ENCODE results near the gene LTBP4. TPM values are rescaled to one million over a fixed set of nuclear protein-coding genes. Genes with fewer than 3 reads are reported as not detected.

LTBP4 gene
- total and polyA plus RNA-seq, 2 of the 13 experiments (the other 11 are each of a cell fraction or from before 2014, with no cell fraction given) = 0.86 to 2.3 TPM

- Histone ChIP-seq H3K79me2 (ENCODE audit: insufficient read depth, low read length) (no peaks in the 10 kb centered on the region), H4K20me1 (ENCODE audit: insufficient read depth, low read length) (no peaks in the 10 kb centered on the region), H3K4me2 (ENCODE audit: low read depth, low read length) (no peak overlapping the region), H3K27ac (ENCODE audit: extremely low read length, insufficient read depth, low read length) (no peak overlapping the region), H3K9ac (ENCODE audit: insufficient read depth, low read depth, low read length) (no peak overlapping the region), H3K36me3 (replicated peaks in 1 of 2; ENCODE audit: control insufficient read depth in 1 of 2, insufficient read depth in 2 of 2, low read length in 2 of 2) (no peaks in the 10 kb centered on the region), H3K4me1 (ENCODE audit: insufficient read depth, low read length) (no peaks in the 10 kb centered on the region), H3K27me3 (ENCODE audit: control insufficient read depth in 1 of 2, insufficient read depth in 2 of 2, low read length in 2 of 2) (no peaks in the 10 kb centered on the region), H2AFZ (ENCODE audit: low read length) (no peak overlapping the region), H3K9me3 (ENCODE audit: low read length) (no peaks in the 10 kb centered on the region), H3K4me3 (replicated peaks in 1 of 3; ENCODE audit: insufficient read depth in 1 of 3, low read depth in 2 of 3, low read length in 3 of 3) (no peak overlapping the region)
- FAIRE-seq (no peak), ATAC-seq (no peak), DNase-seq (ENCODE audit: low spot score) (no peak)
- TF ChIP-seq TCF12 (IDR thresholded peaks at IDR 0.05) = no peak
- TF ChIP-seq TCF12 (CRISPR knock-in tag; IDR thresholded peaks at IDR 0.05) = no peak
- no peak for TF ChIP-seq PCBP1 (IDR thresholded peaks at IDR 0.05; ENCODE audit: borderline replicate concordance, low read depth, low read length)
- no peak for TF ChIP-seq ZNF512B (CRISPR knock-in tag; IDR thresholded peaks at IDR 0.05; ENCODE audit: borderline replicate concordance)
- no peak for TF ChIP-seq MXD3 (CRISPR knock-in tag; IDR thresholded peaks at IDR 0.05)
- no peak for TF ChIP-seq RNF219 (CRISPR knock-in tag; IDR thresholded peaks at IDR 0.05)
- TF ChIP-seq ZNF12 (CRISPR knock-in tag; IDR thresholded peaks at IDR 0.05) = no peak
- TF ChIP-seq BORCS8-MEF2B (CRISPR knock-in tag; IDR thresholded peaks at IDR 0.05) = no peak
- TF ChIP-seq SALL1 (CRISPR knock-in tag; IDR thresholded peaks at IDR 0.05) = no peak
- no peak for TF ChIP-seq STAT5B (CRISPR knock-in tag; IDR thresholded peaks at IDR 0.05)
- no peak for TF ChIP-seq KDM3A (CRISPR knock-in tag; IDR thresholded peaks at IDR 0.05; ENCODE audit: low read depth)
- no peak for TF ChIP-seq TEAD3 (CRISPR knock-in tag; optimal IDR thresholded peaks at IDR 0.05; ENCODE audit: borderline replicate concordance)
- no peak for TF ChIP-seq ZNF788 (CRISPR knock-in tag; IDR thresholded peaks at IDR 0.05; ENCODE audit: borderline replicate concordance)
- intact Hi-C loops (cut with micrococcal nuclease; ENCODE audit: unreplicated experiment) (no loop called here), in situ Hi-C loops (cut with HindIII; ENCODE audit: extremely low pct_ligation_motif_present, low pct_unique_long_range_greater_than_20kb) (no loop called here)
- CTCF ChIA-PET (ENCODE audit: low intra/inter-chr PET ratio, low total read pairs) = interaction anchor here (1.2 kb wide), 1 partner anchor 13 kb away, joined by 3 read pairs; no protein-coding TSS in a partner anchor
- WGBS (ENCODE audit: low lambda C conversion rate) = 100% methylated on average over 2 of the region's 2 CpGs
- BruUV-seq (replicated peaks) = no TSS peak
- POLR2A ChIA-PET = no interaction called here
Observed at GRCh38 chr19:40585982-40586422, 15.2 kb upstream of the LTBP4 start.

All from HepG2 (cell line).